HG03565 (cell line): ENCODE data around the gene MED25.
A peak's percentile ranks its signal among the peaks of the same experiment; 100 is the strongest.

ENCODE experiments used
- ATAC-seq: cut with Tn5 transposase; IDR thresholded peaks from one replicate; pipeline ENCODE4 v1.9.1; 2021; ENCODE audit warnings: mild to moderate bottlenecking, moderate library complexity; ENCODE audit not compliant: unreplicated experiment

Gene MED25

DNA sequence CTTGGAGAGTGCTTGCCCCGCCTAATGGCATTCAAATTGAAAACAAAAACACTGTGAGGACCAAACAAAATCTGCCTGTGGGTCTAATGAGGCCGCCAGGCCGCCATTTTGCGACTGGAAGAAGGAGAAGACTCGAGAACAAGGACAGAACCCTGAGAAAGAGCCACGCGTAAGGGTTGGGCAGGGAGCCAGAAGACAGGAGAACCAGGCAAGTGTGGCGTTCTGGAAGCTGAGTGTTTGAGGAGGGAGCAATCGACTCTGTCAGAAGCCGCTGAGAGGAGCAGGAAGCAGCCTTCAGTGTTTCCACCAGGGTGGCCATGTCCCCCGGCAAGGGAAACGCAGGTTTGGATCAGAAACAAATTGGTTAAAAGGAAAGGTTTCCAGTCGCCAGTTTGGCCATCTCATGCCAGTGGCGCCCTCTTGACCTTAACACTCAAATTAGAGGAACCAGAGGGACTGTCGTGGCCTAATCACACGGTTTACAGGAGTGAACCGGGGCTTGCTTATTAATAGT, 22.7 kb downstream of the MED25 start:
- no peak for ATAC-seq

DNA sequence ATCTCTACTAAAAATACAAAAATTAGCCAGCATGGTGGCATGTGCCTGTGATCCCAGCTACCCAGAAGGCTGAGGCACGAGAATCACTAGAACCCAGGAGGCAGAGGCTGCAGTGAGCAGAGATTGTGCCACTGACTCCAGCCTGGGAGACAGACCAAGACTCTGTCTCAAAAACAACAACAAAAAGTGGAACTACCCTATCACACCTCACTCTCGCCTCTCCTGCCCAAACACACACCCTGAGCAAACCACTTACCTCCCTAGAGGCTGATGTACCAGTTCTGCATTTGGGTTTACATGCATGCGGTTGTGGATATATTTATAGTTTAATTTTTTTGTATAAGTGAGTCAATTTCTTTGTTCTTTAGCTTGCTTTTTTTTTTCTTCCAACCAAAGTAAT, 25.2 kb downstream of the MED25 start:
- ATAC-seq = no peak

DNA sequence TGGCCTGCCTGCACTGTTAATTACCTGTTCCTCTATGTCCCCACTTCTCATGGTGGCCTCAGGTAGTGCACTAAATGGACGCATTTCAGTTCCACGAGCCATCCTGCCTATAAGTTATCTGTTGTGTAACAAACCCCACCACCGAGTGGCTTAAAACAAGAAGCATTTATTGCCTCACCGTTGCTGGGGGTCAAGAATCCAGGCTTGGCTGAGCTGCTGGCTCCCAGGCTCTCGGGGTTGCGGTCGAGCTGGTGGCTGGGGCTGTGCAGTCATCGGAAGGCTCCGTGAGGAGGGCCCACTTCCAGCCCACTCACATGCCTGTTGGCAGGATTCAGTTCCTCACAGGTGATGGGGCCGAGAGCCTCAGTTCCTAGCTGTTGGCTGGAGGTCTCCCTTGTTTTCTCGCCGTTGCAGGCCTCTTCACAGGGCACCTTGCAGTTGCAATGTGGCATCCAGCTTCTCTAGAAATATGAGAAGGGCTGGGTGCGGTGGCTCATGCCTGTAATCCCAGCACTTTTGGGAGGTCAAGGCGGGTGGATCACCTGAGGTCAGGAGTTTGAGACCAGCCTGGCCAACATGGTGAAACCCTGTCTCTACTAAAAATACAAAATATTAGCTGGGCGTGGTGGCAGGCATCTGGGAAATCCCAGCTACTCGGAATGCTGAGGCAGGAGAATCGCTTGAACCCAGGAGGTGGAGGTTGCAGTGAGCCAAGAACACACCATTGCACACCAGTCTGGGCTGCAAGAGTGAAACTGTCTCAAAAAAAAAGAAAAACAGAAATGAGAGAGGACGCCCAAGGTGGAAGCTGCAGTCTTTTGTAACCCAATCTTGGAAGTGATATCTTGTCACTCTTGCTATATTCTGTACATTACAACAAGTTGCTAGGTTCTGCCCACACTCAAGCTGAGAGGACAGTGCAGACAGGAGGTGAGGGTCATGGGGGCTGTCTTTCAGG, 26.3 kb downstream of the MED25 start:
- no peak for ATAC-seq

DNA sequence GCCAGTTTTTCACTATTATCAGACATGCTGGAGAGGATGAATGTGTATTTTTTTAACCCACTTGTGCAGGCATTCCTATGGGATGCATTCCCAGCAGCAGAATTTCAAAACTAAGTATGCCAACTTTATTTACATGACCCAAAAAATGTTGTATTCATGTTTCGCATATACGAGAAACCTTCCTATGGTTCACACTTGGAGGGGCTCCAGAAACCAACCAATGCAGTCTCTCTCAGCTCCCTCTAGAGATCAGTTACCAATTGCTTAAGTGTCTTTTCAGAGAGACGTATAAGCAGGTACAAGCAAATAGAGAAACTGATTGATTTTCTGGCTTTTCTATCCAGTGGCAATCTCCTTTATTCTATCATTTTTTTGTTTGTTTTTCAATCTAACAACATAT, 27.3 kb downstream of the MED25 start:
- no peak for ATAC-seq

DNA sequence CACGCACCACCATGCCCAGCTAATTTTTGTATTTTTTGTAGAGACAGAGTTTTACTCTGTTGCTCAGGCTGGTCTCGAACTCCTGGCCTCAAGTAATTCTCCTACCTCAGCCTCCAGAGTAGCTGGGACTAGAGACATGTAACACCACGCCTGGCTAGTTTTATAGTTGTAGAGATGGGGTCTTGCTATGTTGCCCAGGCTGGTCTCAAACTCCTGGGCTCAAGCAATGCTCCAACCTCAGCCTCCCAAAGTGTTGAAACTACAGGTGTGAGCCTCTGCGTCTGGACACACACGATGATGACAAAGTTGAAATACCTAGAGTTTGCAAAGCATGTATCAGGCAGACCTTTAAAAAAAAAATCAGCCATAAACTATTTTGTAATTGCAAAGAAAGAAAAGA, 28.3 kb downstream of the MED25 start:
- no peak for ATAC-seq

DNA sequence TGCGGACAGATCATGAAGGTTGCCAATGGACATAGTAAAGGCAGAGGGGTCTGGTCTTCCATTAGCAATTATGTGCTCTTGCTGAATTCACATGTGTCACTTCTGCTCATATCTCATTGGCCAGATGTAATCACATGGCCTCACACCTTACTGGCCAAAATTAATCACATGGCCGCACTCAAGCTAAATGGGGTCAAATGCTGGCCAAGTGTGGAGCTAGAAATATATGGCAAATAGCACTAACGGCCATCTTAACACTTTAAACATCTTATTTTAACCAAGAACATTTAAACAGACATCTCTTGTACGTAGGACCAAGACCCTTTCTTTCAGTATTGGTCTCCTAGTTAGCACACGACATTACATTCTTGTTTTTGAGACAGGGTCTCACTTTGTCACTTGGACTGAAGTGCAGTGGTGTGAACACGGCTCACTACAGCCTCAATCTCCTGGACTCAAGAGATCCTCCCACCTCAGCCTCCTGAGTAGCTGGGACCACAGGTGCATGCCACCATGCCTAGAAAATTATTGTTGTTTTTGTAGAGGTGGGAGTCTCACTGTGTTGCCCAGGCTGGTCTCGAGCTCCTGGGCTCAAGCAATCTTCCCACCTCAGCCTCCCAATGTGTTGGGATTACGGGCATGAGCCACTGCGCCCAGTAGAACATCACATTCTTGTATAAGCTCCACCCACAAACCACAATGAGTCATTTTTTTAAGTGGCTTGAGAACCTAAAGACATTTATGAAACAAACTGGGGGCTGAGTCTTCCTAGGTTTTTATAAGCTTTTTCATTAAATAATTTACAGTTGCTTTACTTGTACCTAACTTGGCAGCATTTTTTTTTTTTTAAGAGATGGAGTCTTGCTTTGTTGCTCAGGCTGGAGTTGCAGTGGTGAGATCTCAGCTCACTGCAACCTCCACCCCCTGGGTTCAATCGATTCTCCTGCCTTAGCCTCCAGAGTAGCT, 29.9 kb downstream of the MED25 start:
- ATAC-seq = no peak

DNA sequence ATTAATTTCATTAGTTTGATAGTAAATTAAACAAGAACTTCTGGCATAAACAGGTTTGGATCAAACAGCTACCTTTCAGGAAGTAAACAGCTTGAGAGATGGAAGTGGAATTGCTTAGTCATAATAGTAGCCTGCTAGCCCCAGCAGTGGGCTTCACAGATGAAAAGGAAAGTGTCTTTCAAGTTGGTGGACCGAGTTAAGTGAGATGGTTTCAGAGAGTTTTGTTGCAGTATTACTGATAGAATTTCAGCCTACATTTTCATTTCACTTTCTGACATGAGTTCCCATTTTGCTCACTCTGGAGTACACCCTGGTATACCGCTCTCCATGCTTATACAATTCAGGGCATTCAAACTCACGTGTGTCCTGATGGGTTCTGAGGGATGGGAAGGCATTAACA, 30.8 kb downstream of the MED25 start:
- no peak for ATAC-seq

GRCh38 chr19:49849433-49850220, 31.5 kb downstream of the MED25 start:
- ATAC-seq = no peak

DNA sequence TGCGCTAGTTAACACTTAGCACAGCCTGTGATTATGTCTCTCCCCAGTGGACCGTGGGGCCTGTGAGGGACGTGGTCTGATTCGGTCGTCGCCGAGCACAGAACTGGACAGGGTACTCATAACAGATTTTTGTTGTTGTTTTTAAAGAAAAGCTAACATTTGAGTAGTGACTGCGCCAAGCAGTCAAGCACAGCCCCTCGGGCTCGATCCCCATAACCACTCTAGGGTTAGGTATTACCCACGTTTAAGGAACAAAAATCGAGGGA, 32.1 kb downstream of the MED25 start:
- ATAC-seq = no peak

DNA sequence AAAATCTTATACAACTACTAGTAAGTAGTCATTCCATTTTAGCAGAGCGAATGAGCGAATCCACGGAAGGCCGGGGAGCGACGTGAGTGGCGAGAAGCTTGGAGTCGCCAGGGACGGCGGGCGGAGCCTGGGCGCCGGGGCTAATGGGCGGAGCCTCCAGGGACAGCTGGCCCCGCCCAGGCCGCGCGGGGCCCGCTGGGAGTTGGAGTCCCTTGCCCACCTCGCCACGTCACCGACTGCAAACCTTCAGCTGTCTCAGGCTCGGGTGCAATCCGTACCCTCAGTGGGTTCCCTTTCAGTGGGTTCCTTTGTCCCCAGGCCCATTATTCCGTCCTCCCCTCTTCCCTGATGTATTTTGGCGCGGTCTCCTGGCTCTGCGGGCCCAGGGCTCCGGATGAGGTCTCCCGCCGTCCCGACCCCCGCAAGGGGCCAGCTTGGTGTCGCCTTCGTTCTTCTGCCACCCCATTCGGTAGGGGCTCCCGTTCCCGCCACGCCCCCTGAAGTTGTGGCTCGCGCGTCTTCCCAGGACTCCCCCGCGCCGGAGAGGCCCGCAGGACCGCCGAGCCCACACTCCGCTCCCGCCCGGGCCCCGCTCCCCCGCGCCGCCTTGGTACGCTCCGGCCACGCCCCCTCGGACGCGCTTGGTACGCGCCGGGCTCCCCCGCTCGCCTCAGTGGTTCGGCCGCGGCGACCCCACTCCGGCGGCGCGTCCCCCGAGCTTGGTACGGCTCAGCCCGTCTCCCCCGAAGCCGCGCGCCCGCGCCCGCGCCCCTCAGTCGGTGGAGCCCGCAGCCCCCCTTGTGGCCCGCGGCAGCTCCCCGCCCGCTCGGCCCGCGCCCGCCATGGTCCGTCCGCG, 32.6 kb downstream of the MED25 start, which contains the start of gene PTOV1:
PTOV1 (plus strand) TSS at position 673 of the 856 bp plus-strand sequence.
- peak; percentile 58 for ATAC-seq

DNA sequence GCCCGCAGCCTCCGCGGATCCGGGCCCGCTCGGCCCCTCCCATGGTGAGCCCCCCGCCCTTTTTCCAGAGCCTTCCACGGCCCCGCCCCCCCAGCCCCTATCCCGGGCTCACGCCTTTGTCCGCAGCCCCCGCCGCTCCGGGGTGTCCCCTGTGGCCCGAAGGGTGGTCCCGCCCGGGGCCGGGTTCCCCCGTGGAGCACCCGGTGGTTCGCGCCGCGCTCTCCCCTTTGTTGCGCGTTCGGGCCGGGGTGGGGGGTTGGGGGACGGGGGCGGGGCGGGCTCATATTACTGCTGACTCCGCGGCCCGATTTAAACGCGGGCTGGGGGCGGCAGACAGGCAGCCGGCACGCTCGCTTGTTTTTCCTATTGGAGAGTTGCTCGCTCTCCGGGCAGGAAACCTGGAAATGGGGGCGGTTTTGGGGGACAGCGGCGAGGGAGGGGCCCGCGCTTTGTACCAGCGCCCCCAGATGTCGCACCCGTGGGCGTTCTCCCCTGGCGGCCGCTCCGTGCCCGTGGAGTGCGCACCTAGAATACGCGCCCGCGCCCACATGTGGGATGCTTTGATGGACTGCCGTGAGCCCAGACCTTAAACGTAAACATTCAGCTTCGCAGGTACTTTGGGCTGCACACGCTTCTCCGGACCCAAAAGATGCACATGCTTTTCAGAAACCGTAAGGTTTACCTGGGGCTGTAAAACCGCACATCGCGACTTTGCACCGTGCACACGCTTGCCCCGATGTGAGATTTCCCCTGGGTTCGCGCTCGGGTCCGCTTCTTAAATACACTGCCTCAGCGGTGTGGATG, 33.6 kb downstream of the MED25 start:
- peak; percentile 3 for ATAC-seq

DNA sequence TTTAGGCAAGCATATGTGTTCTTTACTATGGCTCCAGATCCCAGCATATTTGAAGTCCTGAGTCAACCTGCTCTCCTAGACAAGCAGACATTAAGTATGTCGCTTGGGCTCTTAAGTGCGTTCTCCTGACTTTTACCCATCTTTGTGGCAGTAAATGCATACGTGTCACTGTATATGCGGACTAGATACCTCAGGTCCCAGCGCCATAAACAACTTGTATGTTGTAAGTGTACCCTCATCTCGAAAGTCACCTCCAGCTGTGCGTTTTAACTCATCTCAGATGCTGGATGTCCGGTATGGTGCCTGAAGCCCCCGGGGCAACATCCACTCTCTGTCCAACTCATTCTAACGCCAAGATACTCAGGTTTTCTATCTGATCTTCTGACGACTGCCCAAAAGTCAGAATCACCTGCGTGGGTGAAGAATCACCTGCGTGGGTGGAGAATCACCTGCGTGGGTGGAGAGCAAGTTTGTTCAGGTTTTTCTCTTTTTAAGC, 34.6 kb downstream of the MED25 start:
- ATAC-seq = no peak

DNA sequence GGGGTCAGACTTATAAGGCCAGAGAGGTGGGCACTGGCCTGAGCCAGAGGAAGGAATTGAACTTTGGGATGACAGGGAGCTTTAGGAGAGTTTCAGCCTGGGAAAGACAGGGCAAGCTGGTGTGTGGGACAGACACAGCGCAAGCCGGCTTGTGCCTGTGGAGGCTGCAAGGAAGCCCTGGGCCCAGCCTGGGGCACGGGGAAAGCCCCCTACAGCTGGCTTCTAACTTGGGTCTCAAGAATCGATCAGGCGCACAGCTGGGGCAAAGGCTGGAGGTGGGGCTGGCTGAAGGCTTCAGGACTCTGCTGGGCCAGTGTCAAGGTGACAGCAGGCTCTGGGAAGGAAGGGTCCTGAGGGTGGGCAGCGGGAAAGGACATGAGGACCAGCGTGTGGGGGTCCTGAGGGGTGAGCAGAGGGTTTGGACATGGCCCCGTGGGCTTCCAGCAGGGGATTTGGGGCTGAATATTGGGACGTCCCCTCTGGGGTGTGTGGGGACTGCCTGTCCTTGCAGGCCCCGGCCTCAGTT, 35.8 kb downstream of the MED25 start:
- no peak for ATAC-seq

DNA sequence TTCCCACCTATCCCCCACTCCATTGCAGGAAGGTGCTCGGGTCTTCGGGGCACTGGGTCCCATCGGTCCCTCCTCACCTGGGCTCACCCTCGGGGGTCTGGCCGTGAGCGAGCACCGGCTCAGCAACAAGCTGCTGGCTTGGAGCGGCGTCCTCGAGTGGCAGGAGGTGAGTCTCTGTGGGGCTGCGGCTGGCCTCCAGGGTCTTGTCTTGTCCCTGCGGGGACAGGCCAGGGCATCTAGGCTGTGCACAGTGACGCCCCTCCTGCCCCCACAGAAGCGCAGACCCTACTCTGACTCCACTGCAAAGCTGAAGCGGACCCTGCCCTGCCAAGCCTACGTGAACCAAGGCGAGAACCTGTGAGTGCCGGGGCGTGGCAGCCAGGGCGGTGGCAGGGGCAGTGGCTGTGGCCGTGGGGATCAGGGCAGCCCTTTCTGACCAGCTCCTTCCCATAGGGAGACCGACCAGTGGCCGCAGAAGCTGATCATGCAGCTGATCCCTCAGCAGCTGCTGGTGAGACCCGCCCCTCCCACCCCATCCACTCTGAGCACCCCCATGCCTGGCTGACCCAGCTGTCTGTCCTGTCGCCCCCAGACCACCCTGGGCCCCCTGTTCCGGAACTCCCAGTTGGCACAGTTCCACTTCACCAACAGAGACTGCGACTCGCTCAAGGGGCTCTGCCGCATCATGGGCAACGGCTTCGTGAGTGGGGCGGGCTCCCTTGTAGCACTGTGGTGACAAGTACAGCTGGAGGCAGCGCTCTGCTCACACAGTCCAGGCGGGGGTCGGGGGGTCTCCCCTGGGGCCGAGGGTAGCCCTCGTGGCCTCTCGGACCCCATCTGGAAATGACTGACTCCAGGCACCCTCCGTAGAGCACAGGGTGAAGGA, 36.5 kb downstream of the MED25 start:
- no peak for ATAC-seq

- ATAC-seq = no peak
These were observed 37.2 kb downstream of the MED25 start for GRCh38 chr19:49855277-49855675.

- ATAC-seq = no peak
These were observed 37.8 kb downstream of the MED25 start for GRCh38 chr19:49855676-49856573.
